Endometrium (tissue), 2 donors: Measurements from ENCODE around the gene CACNA2D3.

Source experiments
- FAIRE-seq: peaks from 2 replicates; lab custom pipeline; 2012; peaks lifted over from hg19 to GRCh38; lab: Jason Lieb, UNC
- donor health status: control.
- donor health status: control.

CACNA2D3 gene

DNA sequence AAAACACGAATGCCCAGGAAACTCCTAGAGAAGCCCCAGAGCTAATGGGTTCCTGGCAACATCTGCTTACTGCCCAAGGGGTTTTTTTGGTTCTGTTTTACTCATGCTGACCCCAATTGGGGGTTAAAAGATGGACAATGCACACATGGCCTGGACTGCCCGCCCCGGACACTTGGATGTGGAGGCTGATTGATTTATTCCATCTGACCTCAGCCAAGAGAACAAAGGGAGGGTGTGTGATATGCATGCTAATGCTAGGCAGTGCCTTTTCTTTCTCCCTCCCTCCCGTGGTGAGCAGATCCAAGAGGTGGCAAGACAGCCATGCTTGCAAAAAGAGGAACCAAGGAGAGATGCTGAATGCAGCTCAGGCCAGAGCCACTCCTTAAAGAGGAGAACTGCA is 808.8 kb downstream of the CACNA2D3 start:
- FAIRE-seq: no peak

DNA sequence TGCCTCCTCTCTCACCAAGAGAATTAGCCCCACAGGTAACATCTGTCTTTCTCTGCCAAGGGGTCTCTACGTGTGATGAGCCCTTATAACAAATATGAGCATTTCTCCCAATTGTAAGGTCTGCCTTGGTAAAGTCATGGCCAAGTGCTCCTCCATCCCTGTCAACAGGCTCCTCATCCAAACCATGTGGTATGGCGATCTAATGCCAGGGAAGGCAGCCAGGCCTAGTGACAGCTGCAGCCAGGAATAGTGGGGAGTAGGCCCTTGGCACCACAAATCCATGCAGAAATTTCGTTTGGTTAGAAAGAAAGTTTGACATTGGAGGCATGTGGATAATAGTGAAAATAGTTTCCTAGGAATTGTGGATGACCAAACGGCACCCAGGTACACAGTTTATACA is 810.3 kb downstream of the CACNA2D3 start:
- no peak for FAIRE-seq

GRCh38 chr3:54935869-54936268 is 813.5 kb downstream of the CACNA2D3 start:
- FAIRE-seq: no peak

- FAIRE-seq: no peak
Observed at GRCh38 chr3:54936561-54936960, 814.2 kb downstream of the CACNA2D3 start.

- FAIRE-seq: no peak
Observed at GRCh38 chr3:54939557-54940300, 817.4 kb downstream of the CACNA2D3 start.

- FAIRE-seq: no peak
Observed at GRCh38 chr3:54940971-54941370, 818.6 kb downstream of the CACNA2D3 start.

- no peak for FAIRE-seq
Observed at GRCh38 chr3:54941690-54942362, 819.5 kb downstream of the CACNA2D3 start.

- FAIRE-seq: no peak
Observed at GRCh38 chr3:54949491-54950044, 827.2 kb downstream of the CACNA2D3 start.

- FAIRE-seq: no peak
Observed at GRCh38 chr3:54950391-54951003, 828.1 kb downstream of the CACNA2D3 start.

- no peak for FAIRE-seq
Observed at GRCh38 chr3:54951405-54951804, 829.1 kb downstream of the CACNA2D3 start.

DNA sequence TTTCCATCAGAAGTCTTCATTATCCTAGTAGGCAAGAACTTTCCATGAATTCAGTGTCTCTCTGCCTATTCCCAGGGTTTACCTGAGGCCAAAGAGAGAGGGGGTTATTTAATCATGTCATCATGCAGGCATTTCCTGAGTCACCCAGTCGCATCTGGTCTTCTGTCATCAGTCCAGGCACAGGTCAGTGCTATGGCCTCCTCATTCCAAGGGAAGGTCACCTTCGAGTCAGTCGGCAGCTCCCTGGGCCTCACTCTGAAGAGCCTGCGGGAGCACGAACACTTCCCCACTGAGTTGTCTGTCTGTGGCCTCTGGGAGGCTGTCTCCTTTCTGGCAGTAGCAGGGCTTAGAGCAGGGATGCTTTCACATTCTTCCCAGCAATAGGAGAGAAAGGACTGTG is 831.7 kb downstream of the CACNA2D3 start:
- FAIRE-seq: no peak

DNA sequence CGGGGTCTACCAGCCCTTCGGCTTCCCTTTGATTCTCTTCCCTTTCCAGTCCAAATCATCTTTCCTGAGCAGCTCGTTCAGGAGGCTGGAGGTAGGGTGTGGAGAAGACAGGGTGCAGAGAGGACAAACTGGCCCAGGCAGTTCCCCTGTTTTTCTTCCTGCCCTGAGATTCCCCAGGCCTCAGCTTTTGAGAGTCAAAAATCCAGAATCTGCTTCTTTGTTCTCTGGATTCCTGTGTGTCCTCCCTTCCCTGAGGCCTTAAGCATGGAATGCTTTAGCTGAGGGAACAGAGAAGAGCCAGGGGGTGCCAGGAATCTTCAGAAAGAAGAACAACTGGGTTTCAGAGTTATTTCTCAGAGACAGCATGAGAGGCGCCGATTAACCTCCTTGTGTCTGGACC is 832.2 kb downstream of the CACNA2D3 start:
- no peak for FAIRE-seq

- no peak for FAIRE-seq
Observed at GRCh38 chr3:54955496-54955895, 833.1 kb downstream of the CACNA2D3 start.

- FAIRE-seq: no peak
Observed at GRCh38 chr3:54955941-54956340, 833.6 kb downstream of the CACNA2D3 start.

DNA sequence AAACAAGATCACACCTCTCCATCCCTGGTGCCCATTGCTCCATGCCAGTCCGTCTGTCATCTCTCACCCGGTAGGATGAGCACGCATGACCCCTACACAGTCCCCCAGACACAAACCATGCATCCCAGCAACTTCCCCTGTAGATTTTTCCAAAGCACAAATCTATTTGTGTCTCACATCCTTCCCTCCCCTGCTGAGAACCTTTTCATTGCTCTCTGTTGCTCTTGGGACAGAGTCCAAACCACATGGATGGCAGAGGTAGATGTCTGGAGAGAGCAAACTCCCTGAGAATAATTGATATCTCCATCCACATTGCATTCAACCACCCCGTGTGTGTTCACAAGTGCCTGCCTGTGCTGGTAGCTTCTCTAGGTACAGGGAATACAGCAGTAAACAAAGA is 835.4 kb downstream of the CACNA2D3 start:
- no peak for FAIRE-seq

- FAIRE-seq: no peak
Observed at GRCh38 chr3:54960082-54960481, 837.7 kb downstream of the CACNA2D3 start.

- FAIRE-seq: peak; percentile 78
Observed at GRCh38 chr3:54960701-54961100, 838.3 kb downstream of the CACNA2D3 start.

DNA sequence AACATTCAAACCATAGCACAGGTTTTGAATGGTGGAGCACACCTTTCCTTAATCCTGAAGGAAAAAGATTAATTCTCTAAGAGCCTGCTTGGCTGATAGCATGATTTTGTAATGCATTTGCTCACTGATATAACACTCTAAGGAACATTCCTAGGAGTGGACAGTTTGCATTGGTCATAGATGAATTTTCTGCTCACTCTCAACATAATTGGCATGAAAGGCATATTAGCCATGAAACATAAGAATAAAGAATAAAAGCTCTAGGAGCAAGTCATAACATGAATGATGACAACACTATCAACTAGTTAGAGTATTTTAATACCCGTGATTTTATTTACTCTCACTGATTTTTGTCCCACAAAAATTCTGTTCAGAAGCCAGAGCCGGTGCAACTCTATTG is 839.8 kb downstream of the CACNA2D3 start:
- FAIRE-seq: no peak

DNA sequence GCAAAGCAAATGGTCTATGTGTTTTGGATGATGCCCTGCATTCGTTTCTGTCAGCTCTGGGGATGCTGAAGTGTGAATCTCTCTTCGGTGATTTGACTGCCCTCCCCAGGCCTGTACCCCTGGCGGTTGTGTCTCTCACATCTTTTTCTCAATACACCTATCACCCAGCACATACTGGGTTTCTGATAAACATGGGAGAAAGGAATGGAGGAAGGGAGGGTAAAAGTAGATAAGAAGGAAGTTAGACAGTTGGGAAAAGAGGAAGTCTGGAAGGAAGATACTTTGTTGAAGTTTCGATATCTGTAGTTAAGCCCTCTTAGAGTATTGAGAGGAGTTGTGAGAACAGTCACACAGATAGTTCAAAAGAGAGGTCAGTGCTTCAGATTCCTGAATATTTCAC is 841.3 kb downstream of the CACNA2D3 start:
- FAIRE-seq: no peak

- peak; percentile 95 for FAIRE-seq
Observed at GRCh38 chr3:54964081-54964480, 841.7 kb downstream of the CACNA2D3 start.

DNA sequence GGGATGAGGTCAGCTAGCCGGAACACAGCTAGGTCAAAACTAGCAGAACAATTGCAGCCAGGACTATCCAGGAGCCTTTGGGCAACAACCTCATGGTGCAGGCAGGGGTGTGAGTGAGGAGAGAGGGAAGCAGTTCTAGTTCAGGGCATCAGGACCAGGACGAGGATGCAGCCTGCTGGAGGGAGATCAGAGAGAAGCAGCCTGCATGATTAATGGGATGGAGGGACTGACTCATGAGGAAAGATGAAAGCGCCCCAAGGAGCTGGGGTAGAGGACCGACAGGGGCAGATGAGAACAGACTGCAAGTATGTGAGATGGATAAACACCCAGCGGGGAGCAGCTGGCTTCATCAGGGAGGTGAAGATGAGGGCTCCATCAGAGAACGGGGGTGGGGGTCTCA is 843.4 kb downstream of the CACNA2D3 start:
- FAIRE-seq: no peak

- no peak for FAIRE-seq
Observed at GRCh38 chr3:54966979-54967378, 844.6 kb downstream of the CACNA2D3 start.

- no peak for FAIRE-seq
Observed at GRCh38 chr3:54967731-54968161, 845.4 kb downstream of the CACNA2D3 start.
